GM06990 (cell line): Measurements from ENCODE around the gene NIN.

Experiments
- DNase-seq: peaks from one replicate; pipeline ENCODE4 v3.0.0-alpha.2; 2011; ENCODE audit not compliant: insufficient read length; ENCODE audit errors: extremely low read depth
- H3K27me3 ChIP-seq: replicated peaks from 2 replicates; pipeline ENCODE4 v1.6.0; 2011; ENCODE audit warnings: low read length; ENCODE audit not compliant: control insufficient read depth, insufficient read depth
- H3K36me3 ChIP-seq: 2 replicates; pipeline ENCODE4 v1.5.1; 2011; ENCODE audit warnings: low read length; ENCODE audit not compliant: control insufficient read depth, insufficient read depth
- H3K4me3 ChIP-seq: replicated peaks from 2 replicates; pipeline ENCODE4 v1.5.1; 2011; ENCODE audit warnings: low read depth, mild to moderate bottlenecking, control low read depth, low read length
- TF ChIP-seq, protein P1 (sequence below): IDR thresholded peaks from 2 replicates; pipeline ENCODE4 v1.5.1; 2011; ENCODE audit warnings: low read length, control low read depth, mild to moderate bottlenecking, inconsistent platforms; ENCODE audit not compliant: insufficient read depth, poor library complexity, severe bottlenecking

The NIN gene

GRCh38 chr14:50758945-50759344, 72.0 kb downstream of the NIN start:
- TF ChIP-seq, protein P1, sequence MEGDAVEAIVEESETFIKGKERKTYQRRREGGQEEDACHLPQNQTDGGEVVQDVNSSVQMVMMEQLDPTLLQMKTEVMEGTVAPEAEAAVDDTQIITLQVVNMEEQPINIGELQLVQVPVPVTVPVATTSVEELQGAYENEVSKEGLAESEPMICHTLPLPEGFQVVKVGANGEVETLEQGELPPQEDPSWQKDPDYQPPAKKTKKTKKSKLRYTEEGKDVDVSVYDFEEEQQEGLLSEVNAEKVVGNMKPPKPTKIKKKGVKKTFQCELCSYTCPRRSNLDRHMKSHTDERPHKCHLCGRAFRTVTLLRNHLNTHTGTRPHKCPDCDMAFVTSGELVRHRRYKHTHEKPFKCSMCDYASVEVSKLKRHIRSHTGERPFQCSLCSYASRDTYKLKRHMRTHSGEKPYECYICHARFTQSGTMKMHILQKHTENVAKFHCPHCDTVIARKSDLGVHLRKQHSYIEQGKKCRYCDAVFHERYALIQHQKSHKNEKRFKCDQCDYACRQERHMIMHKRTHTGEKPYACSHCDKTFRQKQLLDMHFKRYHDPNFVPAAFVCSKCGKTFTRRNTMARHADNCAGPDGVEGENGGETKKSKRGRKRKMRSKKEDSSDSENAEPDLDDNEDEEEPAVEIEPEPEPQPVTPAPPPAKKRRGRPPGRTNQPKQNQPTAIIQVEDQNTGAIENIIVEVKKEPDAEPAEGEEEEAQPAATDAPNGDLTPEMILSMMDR, result no peak
- DNase-seq, result no peak
- H3K36me3 ChIP-seq, result peaks cover 33% of the 10 kb centered on the region
- no peak overlapping the region for H3K4me3 ChIP-seq
- H3K27me3 ChIP-seq, result no peaks in the 10 kb centered on the region

GRCh38 chr14:50758305-50758704, 72.7 kb downstream of the NIN start:
- TF ChIP-seq, protein P1, result no peak
- Histone ChIP-seq H3K36me3 (peaks cover 33% of the 10 kb centered on the region), H3K27me3 (no peaks in the 10 kb centered on the region), H3K4me3 (no peak overlapping the region)
- no peak for DNase-seq

DNA sequence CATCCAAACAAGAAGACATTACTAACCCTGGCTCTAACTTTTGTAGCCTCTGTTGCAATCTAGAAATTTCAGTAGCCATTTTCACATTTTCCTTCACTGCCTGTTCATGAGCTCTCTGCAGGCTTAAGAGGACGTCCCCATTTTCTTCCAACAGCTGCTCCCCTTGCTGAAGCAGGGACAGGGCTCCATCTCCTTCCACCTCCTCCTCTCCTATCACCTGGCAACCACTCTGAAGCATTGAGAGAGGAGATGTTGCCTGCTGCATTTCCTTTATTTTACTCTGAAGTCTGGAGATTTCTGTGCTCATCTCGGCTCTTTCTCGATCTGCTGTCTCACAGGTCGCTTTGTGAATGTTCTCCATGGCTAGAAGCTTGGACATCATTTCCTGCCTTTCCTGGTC, 73.3 kb downstream of the NIN start:
- Histone ChIP-seq H3K36me3 (peaks cover 27% of the 10 kb centered on the region), H3K4me3 (no peak overlapping the region), H3K27me3 (no peaks in the 10 kb centered on the region)
- no peak for DNase-seq
- TF ChIP-seq, protein P1, result no peak

GRCh38 chr14:50756300-50756699, 74.7 kb downstream of the NIN start:
- Histone ChIP-seq H3K36me3 (peaks cover 22% of the 10 kb centered on the region), H3K4me3 (no peak overlapping the region), H3K27me3 (no peaks in the 10 kb centered on the region)
- TF ChIP-seq, protein P1, result no peak
- DNase-seq, result no peak

DNA sequence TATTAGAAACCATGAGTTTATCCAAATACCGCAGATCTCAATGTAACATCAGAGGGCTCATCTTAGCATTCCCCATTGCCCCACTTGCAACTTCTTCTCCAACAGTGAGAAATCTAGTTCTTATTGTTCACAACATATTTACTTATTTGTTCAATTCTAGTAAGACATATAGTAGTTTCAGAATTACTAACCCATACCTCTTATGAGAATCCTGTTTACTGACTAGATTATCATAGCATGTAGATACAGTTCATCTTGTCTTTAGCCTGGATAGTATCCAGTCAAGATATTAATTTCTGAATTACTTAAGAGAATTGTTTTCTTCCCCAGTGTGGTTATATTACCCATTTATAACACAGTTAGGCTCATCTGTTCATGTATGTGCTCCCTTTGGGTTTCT, 80.6 kb downstream of the NIN start:
- TF ChIP-seq, protein P1, result no peak
- Histone ChIP-seq H3K4me3 (no peak overlapping the region), H3K27me3 (no peaks in the 10 kb centered on the region), H3K36me3 (peaks cover 11% of the 10 kb centered on the region)
- DNase-seq, result no peak

- Histone ChIP-seq H3K4me3 (no peak overlapping the region), H3K27me3 (no peaks in the 10 kb centered on the region), H3K36me3 (peaks cover 15% of the 10 kb centered on the region)
- no peak for DNase-seq
- TF ChIP-seq, protein P1, result no peak
Measured at GRCh38 chr14:50745401-50746058, 85.4 kb downstream of the NIN start.
